T1000 (cell line): ENCODE data around the gene CLDN8.

Experiments used
- DNase-seq: peaks from one replicate; lab custom pipeline; 2025; ENCODE audit warnings: mixed read lengths; lab: John Stamatoyannopoulos, UW

The CLDN8 gene

GRCh38 chr21:30206551-30207251, 9.2 kb downstream of the CLDN8 start:
- no peak for DNase-seq

GRCh38 chr21:30200000-30200399, 15.9 kb downstream of the CLDN8 start:
- no peak for DNase-seq

- no peak for DNase-seq
These were observed 21.1 kb downstream of the CLDN8 start for GRCh38 chr21:30194701-30195299.

- no peak for DNase-seq
These were observed 22.7 kb downstream of the CLDN8 start for GRCh38 chr21:30193201-30193600.

GRCh38 chr21:30190554-30190953, 25.3 kb downstream of the CLDN8 start:
- no peak for DNase-seq

GRCh38 chr21:30189773-30190172, 26.1 kb downstream of the CLDN8 start:
- DNase-seq, result no peak

GRCh38 chr21:30186242-30186641, 29.7 kb downstream of the CLDN8 start:
- DNase-seq, result no peak

GRCh38 chr21:30168086-30168485, 47.8 kb downstream of the CLDN8 start:
- DNase-seq, result no peak

- DNase-seq, result no peak
These were observed 49.2 kb downstream of the CLDN8 start, which contains the start of gene CLDN17 for GRCh38 chr21:30166705-30167104. Gene CLDN17 (minus strand): TSS chr21:30166805. CDS start chr21:30166617, 188 bp downstream.

- no peak for DNase-seq
These were observed 49.7 kb downstream of the CLDN8 start for GRCh38 chr21:30166171-30166570.

- DNase-seq, result no peak
These were observed 51.1 kb downstream of the CLDN8 start for GRCh38 chr21:30164796-30165195.
